GM18511 (cell line): ENCODE results near the gene PARD3.

Experiments
- ATAC-seq: cut with Tn5 transposase; IDR thresholded peaks from one replicate; pipeline ENCODE4 v1.9.1; 2021; ENCODE audit warnings: mild to moderate bottlenecking, moderate library complexity; ENCODE audit not compliant: unreplicated experiment

The PARD3 gene

GRCh38 chr10:34156781-34157425 lies 658.2 kb downstream of the PARD3 start:
- ATAC-seq, result no peak

- ATAC-seq, result no peak
These were observed 659.3 kb downstream of the PARD3 start for GRCh38 chr10:34155812-34156211.

GRCh38 chr10:34154383-34154900 lies 660.7 kb downstream of the PARD3 start:
- no peak for ATAC-seq

DNA sequence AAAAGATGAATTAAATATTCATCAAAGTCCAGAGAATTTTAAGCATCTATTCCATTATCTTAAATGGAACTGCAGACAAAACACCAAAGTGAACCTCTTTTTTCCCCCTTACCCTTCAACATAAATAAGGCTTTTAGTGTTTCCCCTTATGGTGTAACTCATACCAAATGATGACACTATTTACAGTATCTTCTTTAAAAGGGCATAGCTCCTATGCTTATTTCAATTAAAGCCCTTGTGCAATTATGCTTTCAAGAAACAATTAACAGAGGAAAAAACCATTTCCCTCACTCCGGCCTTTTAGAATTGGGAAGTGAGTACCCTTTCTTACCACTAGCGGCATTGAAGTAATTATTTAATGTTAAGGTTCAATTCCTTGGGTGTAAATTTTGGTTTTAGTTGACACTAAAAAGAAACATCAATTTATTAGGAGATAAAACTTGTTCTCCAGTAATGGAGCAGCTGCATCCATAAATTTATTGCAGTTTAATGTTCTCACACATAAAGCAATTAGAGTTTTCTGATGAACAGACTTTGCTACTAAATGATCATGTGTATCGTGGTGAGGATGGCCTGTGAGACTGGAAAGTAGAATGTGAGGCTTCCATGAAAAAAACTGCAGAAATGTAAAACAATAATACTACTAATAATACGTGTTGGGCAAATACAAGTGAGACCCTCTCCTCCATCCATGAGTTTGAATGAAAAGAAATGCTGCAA lies 661.3 kb downstream of the PARD3 start:
- ATAC-seq, result no peak

DNA sequence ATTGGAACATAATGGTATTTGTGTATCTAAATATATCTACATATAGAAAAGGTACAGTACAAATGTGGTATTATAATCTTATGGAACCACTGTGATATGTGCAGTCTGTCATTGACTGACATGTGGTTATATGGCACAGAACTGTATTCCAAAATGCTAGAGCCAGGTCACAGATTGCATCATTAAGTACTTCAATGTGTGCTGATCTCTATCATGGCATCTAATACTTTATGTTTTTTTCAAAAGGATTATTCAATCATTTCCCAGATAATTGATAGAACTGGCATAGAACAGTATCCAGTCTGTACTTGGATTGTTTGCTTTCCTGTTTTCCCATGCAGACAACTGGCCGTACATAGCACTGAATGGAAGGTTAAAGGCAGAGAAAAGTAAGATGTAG lies 662.7 kb downstream of the PARD3 start:
- no peak for ATAC-seq

- no peak for ATAC-seq
These were observed 663.2 kb downstream of the PARD3 start for GRCh38 chr10:34151931-34152330.

- no peak for ATAC-seq
These were observed 663.6 kb downstream of the PARD3 start for GRCh38 chr10:34151481-34151880.

- ATAC-seq, result no peak
These were observed 665.0 kb downstream of the PARD3 start for GRCh38 chr10:34150103-34150502.

- no peak for ATAC-seq
These were observed 666.8 kb downstream of the PARD3 start for GRCh38 chr10:34148305-34148657.

GRCh38 chr10:34147641-34148304 lies 667.3 kb downstream of the PARD3 start:
- no peak for ATAC-seq

- ATAC-seq, result no peak
These were observed 669.4 kb downstream of the PARD3 start for GRCh38 chr10:34145715-34146114.

- ATAC-seq, result no peak
These were observed 671.6 kb downstream of the PARD3 start for GRCh38 chr10:34143466-34143865.

- peak; percentile 72 for ATAC-seq
These were observed 673.9 kb downstream of the PARD3 start for GRCh38 chr10:34141032-34141680.

- ATAC-seq, result no peak
These were observed 675.5 kb downstream of the PARD3 start for GRCh38 chr10:34139559-34139958.

- ATAC-seq, result no peak
These were observed 677.1 kb downstream of the PARD3 start for GRCh38 chr10:34137955-34138354.

DNA sequence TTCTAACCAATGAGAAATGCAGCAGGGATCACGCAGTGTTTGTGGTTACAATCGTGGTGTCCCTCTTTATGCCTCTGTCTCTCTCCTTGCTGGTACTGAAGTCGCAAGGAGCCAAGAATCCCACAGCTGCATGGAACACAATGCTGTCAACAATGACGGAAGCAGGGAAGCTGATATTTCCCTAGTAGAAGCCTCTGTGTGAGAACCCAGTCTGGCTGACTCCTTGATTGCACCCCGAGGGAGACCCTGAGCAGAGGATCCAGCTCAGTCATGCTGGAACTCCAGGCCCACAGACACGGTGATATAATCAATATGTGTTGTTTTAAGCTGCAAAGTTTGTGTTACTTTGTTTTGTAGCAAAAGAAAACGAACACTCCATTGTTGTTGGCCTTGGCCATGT lies 677.9 kb downstream of the PARD3 start:
- no peak for ATAC-seq

- ATAC-seq, result peak; percentile 89
These were observed 679.6 kb downstream of the PARD3 start for GRCh38 chr10:34135515-34135914.

DNA sequence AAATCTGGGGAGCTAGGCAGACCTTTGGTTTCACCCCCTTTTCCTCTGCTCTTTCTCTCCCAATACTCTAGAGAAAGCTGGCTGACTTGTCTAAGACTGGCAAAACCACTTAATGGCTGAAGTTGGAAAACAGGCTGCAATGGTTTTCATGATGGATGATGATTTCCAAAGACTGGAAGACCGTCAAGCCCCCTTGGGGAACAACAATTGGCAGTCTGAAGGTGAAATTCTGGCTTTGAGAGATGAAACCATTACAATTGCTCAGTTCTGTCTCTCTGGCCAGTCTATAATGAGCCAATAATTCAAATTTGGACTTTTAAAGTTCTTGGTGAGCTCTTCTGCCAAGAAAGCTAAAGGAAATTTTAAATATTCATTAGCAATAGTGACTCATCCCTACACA lies 680.5 kb downstream of the PARD3 start:
- no peak for ATAC-seq

DNA sequence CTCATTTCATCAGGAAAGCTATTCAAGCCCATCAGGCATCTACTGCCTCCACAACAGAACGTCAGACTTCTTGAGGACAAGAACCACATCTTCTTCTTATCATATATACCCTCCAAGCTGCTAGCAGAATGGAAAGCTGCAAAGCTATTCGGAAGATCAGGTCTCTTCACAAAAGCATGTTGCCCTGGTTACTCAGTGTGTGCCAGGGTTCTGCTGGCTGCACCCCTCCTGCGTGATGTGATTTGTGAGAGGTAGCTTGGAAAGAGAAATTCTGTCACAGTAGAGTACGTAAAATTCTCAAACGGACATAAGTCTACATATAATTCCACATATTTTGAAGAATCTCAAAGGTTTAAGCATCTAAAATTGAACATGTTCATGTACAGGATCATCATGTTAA lies 681.7 kb downstream of the PARD3 start:
- no peak for ATAC-seq

DNA sequence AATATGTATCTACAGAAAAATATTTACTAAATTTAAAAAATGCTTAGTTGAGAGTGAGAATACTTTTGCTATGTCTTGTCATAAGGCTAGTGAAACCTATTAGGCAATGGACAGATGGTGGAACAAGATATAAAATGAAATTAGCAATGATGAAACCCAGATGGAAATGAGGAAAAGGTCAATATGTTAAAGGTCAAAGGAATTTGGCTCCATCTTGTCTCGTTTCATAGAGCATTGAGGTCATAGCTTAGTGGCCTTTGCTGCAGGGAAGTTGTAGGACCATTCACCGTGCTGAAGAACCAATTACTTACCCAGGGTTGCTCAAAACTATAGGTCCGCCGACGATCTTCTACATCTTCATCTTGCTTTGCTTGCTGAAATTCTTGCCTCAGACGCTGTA lies 683.9 kb downstream of the PARD3 start:
- ATAC-seq, result no peak

DNA sequence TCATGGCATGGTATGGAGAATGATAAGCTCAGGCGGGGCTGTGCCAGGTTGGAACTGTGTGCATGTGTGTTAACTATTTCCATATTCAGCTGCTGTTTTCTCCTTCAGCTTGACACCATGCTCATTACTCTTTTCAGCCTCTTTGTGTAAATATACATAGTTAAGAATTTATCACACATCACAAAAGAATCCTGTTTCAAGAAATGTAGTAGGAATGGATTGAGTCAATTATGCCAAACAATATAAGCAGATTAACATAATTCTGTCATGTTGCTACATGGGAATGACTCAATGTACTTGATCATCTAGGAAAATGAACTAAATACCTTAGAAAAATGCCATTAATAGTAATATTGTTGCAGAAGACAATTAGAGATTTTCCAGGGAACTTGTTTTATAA lies 687.4 kb downstream of the PARD3 start:
- no peak for ATAC-seq
